Thoracic aorta (tissue), 2 donors: ENCODE data around the gene HVCN1. TPM values are rescaled to one million over a fixed set of nuclear protein-coding genes. Genes with fewer than 3 reads are reported as not detected.
A peak's percentile ranks its signal among the peaks of the same experiment; 100 is the strongest.

ENCODE experiments used
- ATAC-seq: fragments of 150-250 bp; one replicate; pipeline ENCODE4 v1.8.0; 2017; ENCODE audit warnings: low read depth; ENCODE audit not compliant: insufficient number of reproducible peaks, low FRiP score
- DNase-seq: peaks from one replicate; pipeline ENCODE4 v3.0.0-alpha.2; 2020; ENCODE audit warnings: low spot score
- H3K27ac ChIP-seq, 2 donors: fragments of 200-600 bp; sonication (generic); 1 replicate in 1 of 2; 2 replicates in 1 of 2; pipeline ENCODE4 v1.5.1; 2016; ENCODE audit warnings: mild to moderate bottlenecking in 2 of 2, moderate library complexity in 2 of 2
- H3K27me3 ChIP-seq: fragments of 200-600 bp; sonication (generic); replicated peaks from 2 replicates; pipeline ENCODE4 v1.6.0; 2016; ENCODE audit warnings: mild to moderate bottlenecking; ENCODE audit not compliant: insufficient read depth
- H3K36me3 ChIP-seq: fragments of 200-600 bp; sonication (generic); one replicate; pipeline ENCODE4 v1.5.1; 2016
- H3K4me1 ChIP-seq, 2 donors: fragments of 200-600 bp; sonication (generic); 1 replicate in 1 of 2; 2 replicates in 1 of 2; pipeline versions ENCODE4 v1.5.1 to v1.6.0; 2016; ENCODE audit warnings: low read depth in 2 of 2, mild to moderate bottlenecking in 1 of 2; ENCODE audit not compliant: control insufficient read depth in 1 of 2
- H3K4me3 ChIP-seq: fragments of 200-600 bp; sonication (generic); 2 replicates; pipeline ENCODE4 v1.5.1; 2016; ENCODE audit warnings: mild to moderate bottlenecking
- H3K9me3 ChIP-seq: fragments of 200-600 bp; sonication (generic); 2 replicates; pipeline ENCODE4 v1.5.1; 2016
- CTCF ChIP-seq: fragments of 200-600 bp; sonication (generic); IDR thresholded peaks from one replicate; pipeline ENCODE4 v1.5.1; 2019; ENCODE audit warnings: antibody characterized with exemption
- total RNA-seq, 2 donors: library from RNA; depleted of rRNA; stranded (reverse); fragments of >200 nt; gene quantifications; one replicate each; pipeline versions ENCODE4 v1.1.0 to v1.2.3, GENCODE V29; 2016

Gene HVCN1
- total RNA-seq, 2 donors from 2014 or later = 12.3 to 14.5 TPM

GRCh38 chr12:110693731-110694130 is 4.8 kb upstream of the HVCN1 start:
- no peaks in the 10 kb centered on the region for H3K27me3 ChIP-seq
- no peak for ATAC-seq
- no peak for DNase-seq
- no peak overlapping the region for H3K4me3 ChIP-seq
- H3K36me3 ChIP-seq = no peaks in the 10 kb centered on the region
- H3K4me1 ChIP-seq = peaks cover 0 to 6% of the 10 kb centered on the region in 2 donors
- no peak for TF ChIP-seq CTCF
- H3K27ac ChIP-seq = peak overlapping the region in 1 of 2 donors; percentile 20
- H3K9me3 ChIP-seq = no peaks in the 10 kb centered on the region

- peaks cover 0 to 13% of the 10 kb centered on the region in 2 donors for H3K4me1 ChIP-seq
- DNase-seq = no peak
- H3K9me3 ChIP-seq = no peaks in the 10 kb centered on the region
- peak overlapping the region; percentile 82 for H3K4me3 ChIP-seq
- H3K27ac ChIP-seq = peak overlapping the region; percentile 57 to 68
- no peaks in the 10 kb centered on the region for H3K36me3 ChIP-seq
- ATAC-seq = no peak
- TF ChIP-seq CTCF = no peak
- no peaks in the 10 kb centered on the region for H3K27me3 ChIP-seq
These were observed 1.2 kb upstream of the HVCN1 start for GRCh38 chr12:110690127-110690430.

DNA sequence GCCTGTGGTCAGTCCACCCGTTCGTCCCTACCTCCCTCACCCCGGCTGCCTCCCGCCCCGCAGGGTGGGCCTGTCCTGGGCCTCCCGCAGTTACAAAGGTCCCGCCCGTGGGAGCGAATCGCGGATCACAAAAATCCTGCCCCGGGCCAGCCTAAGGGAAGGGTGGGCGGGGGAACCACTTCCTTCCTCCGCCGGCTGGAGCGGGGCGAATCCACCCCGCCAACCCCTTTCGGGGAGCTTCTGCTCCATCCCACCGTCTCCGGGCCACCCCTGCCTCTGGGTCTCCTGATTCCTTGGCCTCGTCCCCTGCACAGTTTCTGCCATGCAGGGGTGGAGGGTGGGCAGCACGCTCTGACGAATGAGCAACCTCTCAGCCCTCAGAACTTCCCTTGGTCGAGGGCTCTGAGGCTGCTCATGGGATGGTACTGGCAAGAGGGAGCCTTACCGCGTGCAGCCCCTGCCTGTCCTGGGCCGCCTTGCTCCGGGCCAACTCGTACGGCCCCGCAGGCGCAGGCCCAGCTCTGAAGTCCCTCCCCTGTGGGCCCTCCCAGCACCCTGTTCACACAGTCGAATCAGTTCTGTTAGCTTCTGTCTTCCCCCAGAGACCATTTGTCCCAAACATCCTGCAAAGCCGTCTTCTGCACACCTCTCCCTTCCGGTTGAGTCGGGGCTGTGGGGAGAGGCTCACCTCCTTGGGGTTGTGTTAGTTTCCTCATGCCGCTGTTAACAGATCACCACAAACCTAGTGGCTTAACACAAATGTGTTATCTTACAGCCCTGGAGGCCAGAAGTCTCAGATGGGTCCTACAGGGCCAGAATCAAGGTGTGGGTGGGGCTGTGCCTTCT is 589 bp upstream of the HVCN1 start:
- no peak for DNase-seq
- H3K9me3 ChIP-seq = no peaks in the 10 kb centered on the region
- peak; percentile 30 for ATAC-seq
- no peaks in the 10 kb centered on the region for H3K36me3 ChIP-seq
- peaks cover 0 to 13% of the 10 kb centered on the region in 2 donors for H3K4me1 ChIP-seq
- H3K27ac ChIP-seq = peak overlapping the region; percentile 57 to 68
- H3K4me3 ChIP-seq = peak overlapping the region; percentile 82
- no peaks in the 10 kb centered on the region for H3K27me3 ChIP-seq
- no peak for TF ChIP-seq CTCF

DNA sequence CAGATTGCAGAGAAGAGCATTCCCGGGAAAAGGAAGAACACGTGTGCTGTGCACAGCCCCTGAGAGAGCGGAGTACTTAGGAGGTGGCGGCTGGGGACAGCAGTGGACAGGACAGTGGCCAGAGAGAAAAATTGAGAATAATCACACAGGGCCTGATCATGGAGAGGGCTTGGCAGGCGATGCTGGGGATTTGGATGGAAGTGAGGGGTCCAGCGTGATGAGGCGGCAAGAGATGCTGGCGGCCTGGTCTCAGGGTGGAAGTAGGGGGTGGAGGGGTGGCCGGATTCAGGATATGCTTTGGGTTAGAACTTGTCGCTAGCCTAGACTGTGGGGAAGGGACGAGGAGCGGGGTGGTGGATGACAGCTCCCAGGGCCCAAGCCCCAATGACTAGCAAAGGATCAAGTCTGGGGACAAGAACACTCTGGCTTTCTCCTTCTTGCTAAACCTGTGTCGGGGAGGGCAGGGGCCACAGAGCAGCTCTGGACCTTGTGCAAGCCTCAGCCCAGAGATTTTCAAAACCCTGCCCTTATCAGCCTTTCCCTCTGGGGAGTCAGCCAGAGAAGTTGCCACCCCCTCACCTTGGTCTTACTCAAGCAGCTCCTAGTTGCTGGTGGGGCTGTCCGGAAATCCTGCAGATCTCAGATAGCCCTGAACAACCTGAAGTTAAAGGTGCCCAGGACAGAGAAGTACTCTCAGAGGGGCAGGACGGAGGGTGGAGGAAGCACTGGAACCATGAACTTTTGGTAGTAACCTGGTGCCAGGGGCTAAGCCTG is 1.3 kb downstream of the HVCN1 start:
- H3K27me3 ChIP-seq = no peaks in the 10 kb centered on the region
- TF ChIP-seq CTCF = no peak
- DNase-seq (no peak), ATAC-seq (no peak)
- peak overlapping the region; percentile 82 for H3K4me3 ChIP-seq
- no peaks in the 10 kb centered on the region for H3K36me3 ChIP-seq
- no peak overlapping the region for H3K27ac ChIP-seq
- H3K4me1 ChIP-seq = peaks cover 0 to 13% of the 10 kb centered on the region in 2 donors
- no peaks in the 10 kb centered on the region for H3K9me3 ChIP-seq

- Histone ChIP-seq H3K36me3 (no peaks in the 10 kb centered on the region), H3K4me3 (no peak overlapping the region), H3K9me3 (no peaks in the 10 kb centered on the region), H3K27me3 (no peaks in the 10 kb centered on the region), H3K27ac (no peak overlapping the region), H3K4me1 (peaks cover 0 to 13% of the 10 kb centered on the region in 2 donors)
- ATAC-seq (no peak), DNase-seq (no peak)
- TF ChIP-seq CTCF = no peak
These were observed 2.5 kb downstream of the HVCN1 start for GRCh38 chr12:110686294-110686903.
